HepG2 (cell line): ENCODE results near the gene MXRA8. TPM values are rescaled to one million over a fixed set of nuclear protein-coding genes. Genes with fewer than 3 reads are reported as not detected.

Experiments
- ATM ChIP-seq: fragments of 450-650 bp; IDR thresholded peaks from 2 replicates; pipeline ENCODE4 v1.7.1; 2017; ENCODE audit warnings: mild to moderate bottlenecking, borderline replicate concordance
- CBX5 ChIP-seq: sonication (generic); formaldehyde crosslinking; IDR thresholded peaks from 2 replicates; pipeline ENCODE4 v1.4.0; 2020; ENCODE audit warnings: missing genetic modification reagents, borderline replicate concordance
- CSRNP1 ChIP-seq: sonication (generic); formaldehyde crosslinking; IDR thresholded peaks from 2 replicates; pipeline ENCODE4 v1.8.1; 2023; ENCODE audit warnings: mild to moderate bottlenecking, missing genetic modification reagents
- EED ChIP-seq: sonication (generic); formaldehyde crosslinking; IDR thresholded peaks from 2 replicates; pipeline ENCODE4 v1.5.0; 2020; ENCODE audit warnings: mild to moderate bottlenecking, missing genetic modification reagents
- GMEB2 ChIP-seq: IDR thresholded peaks from 2 replicates; pipeline ENCODE4 v1.6.1; 2016; ENCODE audit warnings: missing biosample characterization, missing genetic modification reagents, low read depth
- HNRNPK ChIP-seq: fragments of 200-400 bp; formaldehyde crosslinking; IDR thresholded peaks from 2 replicates; pipeline ENCODE4 v1.6.1; 2018; ENCODE audit warnings: low read length, low read depth, moderate library complexity, mild to moderate bottlenecking; ENCODE audit not compliant: poor library complexity, severe bottlenecking
- KLF16 ChIP-seq, 2 experiments: sonication (generic) in 1 of 2; formaldehyde crosslinking in 1 of 2; IDR thresholded peaks; 2 replicates each; pipeline versions ENCODE4 v1.6.1 to v1.8.0; 2016 to 2023; ENCODE audit warnings: missing genetic modification reagents in 2 of 2, missing compliant biosample characterization in 1 of 2
- LRRFIP1 ChIP-seq: sonication (generic); formaldehyde crosslinking; conservative IDR thresholded peaks from 2 replicates; pipeline ENCODE4 v1.4.0; 2020; ENCODE audit warnings: missing genetic modification reagents
- PLSCR1 ChIP-seq: sonication (generic); formaldehyde crosslinking; IDR thresholded peaks from 2 replicates; pipeline ENCODE4 v1.5.0; 2020; ENCODE audit warnings: missing genetic modification reagents, mild to moderate bottlenecking, borderline replicate concordance
- SP1 ChIP-seq, 2 experiments: fragments of 450-650 bp in 1 of 2; sonication (generic) in 1 of 2; formaldehyde crosslinking in 1 of 2; IDR thresholded peaks; 2 replicates each; pipeline versions ENCODE4 v1.4.0 to v1.6.1; 2016 to 2020; ENCODE audit warnings: missing genetic modification reagents in 1 of 2
- THAP11 ChIP-seq: IDR thresholded peaks from 2 replicates; pipeline ENCODE4 v1.6.1; 2016; ENCODE audit warnings: missing biosample characterization, missing genetic modification reagents
- ZC3H4 ChIP-seq: sonication (generic); formaldehyde crosslinking; IDR thresholded peaks from 2 replicates; pipeline ENCODE4 v1.4.0; 2020; ENCODE audit warnings: missing genetic modification reagents, borderline replicate concordance
- ZFAT ChIP-seq: sonication (generic); formaldehyde crosslinking; conservative IDR thresholded peaks from 2 replicates; pipeline ENCODE4 v1.8.1; 2023; ENCODE audit warnings: missing genetic modification reagents, inconsistent platforms
- ZFY ChIP-seq: sonication (generic); formaldehyde crosslinking; IDR thresholded peaks from 2 replicates; pipeline ENCODE4 v1.4.0; 2020; ENCODE audit warnings: missing genetic modification reagents
- ZMYM4 ChIP-seq: sonication (generic); formaldehyde crosslinking; IDR thresholded peaks from 2 replicates; pipeline ENCODE4 v1.8.1; 2023; ENCODE audit warnings: mild to moderate bottlenecking, missing genetic modification reagents
- ZNF12 ChIP-seq: sonication (generic); formaldehyde crosslinking; IDR thresholded peaks from 2 replicates; pipeline ENCODE4 v1.5.0; 2020; ENCODE audit warnings: missing genetic modification reagents
- ZNF232 ChIP-seq: sonication (generic); formaldehyde crosslinking; IDR thresholded peaks from 2 replicates; pipeline ENCODE4 v1.4.0; 2020; ENCODE audit warnings: missing genetic modification reagents, borderline replicate concordance
- ZNF547 ChIP-seq: sonication (generic); formaldehyde crosslinking; IDR thresholded peaks from 2 replicates; pipeline ENCODE4 v1.5.1; 2020; ENCODE audit warnings: mild to moderate bottlenecking, missing genetic modification reagents
- ZNF598 ChIP-seq: sonication (generic); formaldehyde crosslinking; IDR thresholded peaks from 2 replicates; pipeline ENCODE4 v1.5.1; 2020; ENCODE audit warnings: mild to moderate bottlenecking, missing genetic modification reagents, borderline replicate concordance
- ZNF615 ChIP-seq: sonication (generic); formaldehyde crosslinking; IDR thresholded peaks from 2 replicates; pipeline ENCODE4 v1.5.0; 2020; ENCODE audit warnings: mild to moderate bottlenecking, missing genetic modification reagents, borderline replicate concordance
- ZNF670 ChIP-seq: sonication (generic); formaldehyde crosslinking; IDR thresholded peaks from 2 replicates; pipeline ENCODE4 v1.8.0; 2022; ENCODE audit warnings: mild to moderate bottlenecking, missing genetic modification reagents, borderline replicate concordance
- ZNF879 ChIP-seq: sonication (generic); formaldehyde crosslinking; IDR thresholded peaks from 2 replicates; pipeline ENCODE4 v1.8.1; 2023; ENCODE audit warnings: missing genetic modification reagents
- ZSCAN30 ChIP-seq: sonication (generic); formaldehyde crosslinking; IDR thresholded peaks from 2 replicates; pipeline ENCODE4 v1.5.0; 2020; ENCODE audit warnings: mild to moderate bottlenecking, missing genetic modification reagents
- polyA plus RNA-seq, 8 experiments: library from polyadenylated mRNA; depleted of rRNA in 3 of 8; stranded (reverse) in 7 of 8; unstranded in 1 of 8; fragments of >200 nt; fragmentation: Illumina TruSeq in 4 of 8; extraction: Trizol in 4 of 8; gene quantifications; 2 replicates each; pipeline versions ENCODE4 v1.2.1 to v1.2.3, GENCODE V29; 2011 to 2016; ENCODE audit warnings: low read depth in 4 of 8, missing spikeins in 1 of 8, mixed read lengths in 1 of 8; ENCODE audit not compliant: insufficient read depth in 1 of 8
- total RNA-seq, 5 experiments: library from RNA; depleted of rRNA; stranded (reverse); fragments of >200 nt; fragmentation: Illumina TruSeq; extraction: Trizol; gene quantifications; 2 replicates each; pipeline ENCODE4 v1.2.3, GENCODE V29; 2016; ENCODE audit warnings: low read depth in 1 of 5

MXRA8 gene
- total and polyA plus RNA-seq, 2 of the 13 experiments (the other 11 are each of a cell fraction or from before 2014, with no cell fraction given), result 19.8 to 44.8 TPM

- peak; percentile 52; the same call in 1 of the 2 replicates for TF ChIP-seq ZFY (CRISPR knock-in tag)
- TF ChIP-seq ZNF232, result no peak
- TF ChIP-seq ZNF547 (CRISPR knock-in tag), result 0 out of 2 replicates have a peak, but pooled peaks have one; percentile 21
- no peak for TF ChIP-seq ZSCAN30 (CRISPR knock-in tag)
- no peak for TF ChIP-seq CBX5 (CRISPR knock-in tag)
- no peak for TF ChIP-seq PLSCR1 (CRISPR knock-in tag)
- TF ChIP-seq THAP11 (CRISPR knock-in tag), result peak; percentile 52; the same call in 1 of the 2 replicates
- no peak for TF ChIP-seq ZC3H4 (CRISPR knock-in tag)
- TF ChIP-seq ATM, result no peak
- TF ChIP-seq HNRNPK, result no peak
- no peak for TF ChIP-seq GMEB2 (CRISPR knock-in tag)
- no peak for TF ChIP-seq ZNF12 (CRISPR knock-in tag)
- TF ChIP-seq SP1 (IDR thresholded peaks at IDR 0.05), result no peak
- no peak for TF ChIP-seq SP1 (CRISPR knock-in tag; IDR thresholded peaks at IDR 0.05)
- TF ChIP-seq ZNF615 (CRISPR knock-in tag), result no peak
- no peak for TF ChIP-seq CSRNP1 (CRISPR knock-in tag)
- no peak for TF ChIP-seq LRRFIP1 (CRISPR knock-in tag)
- TF ChIP-seq ZNF598 (CRISPR knock-in tag), result no peak
- no peak for TF ChIP-seq ZFAT (CRISPR knock-in tag)
- no peak for TF ChIP-seq EED (CRISPR knock-in tag)
- TF ChIP-seq KLF16 (CRISPR knock-in tag; IDR thresholded peaks at IDR 0.05), result 0 out of 4 replicates have a peak, but pooled peaks of 1 of the 2 experiments have one; percentile 30
- TF ChIP-seq ZNF879, result no peak
- no peak for TF ChIP-seq ZMYM4 (CRISPR knock-in tag)
- no peak for TF ChIP-seq ZNF670 (CRISPR knock-in tag)
Observed at GRCh38 chr1:1371746-1372711, 13.7 kb upstream of the MXRA8 start (continued).
